Bone marrow (tissue), 2 donors: ENCODE results near the gene KCNJ10.

Source experiments
- DNase-seq, 2 donors: peaks; one replicate each; lab custom pipeline; 2025; lab: John Stamatoyannopoulos, UW

KCNJ10 gene

GRCh38 chr1:159962176-159962575 lies 107.8 kb downstream of the KCNJ10 start:
- no peak for DNase-seq

- no peak for DNase-seq
These were observed 108.3 kb downstream of the KCNJ10 start for GRCh38 chr1:159961636-159962035.

- DNase-seq, result no peak
These were observed 109.1 kb downstream of the KCNJ10 start for GRCh38 chr1:159960721-159961381.

- no peak for DNase-seq
These were observed 110.5 kb downstream of the KCNJ10 start for GRCh38 chr1:159959451-159959850.

GRCh38 chr1:159958719-159959380 lies 111.1 kb downstream of the KCNJ10 start:
- no peak for DNase-seq

GRCh38 chr1:159957824-159958268 lies 112.1 kb downstream of the KCNJ10 start:
- DNase-seq, result no peak

- no peak for DNase-seq
These were observed 114.5 kb downstream of the KCNJ10 start for GRCh38 chr1:159955456-159955855.

GRCh38 chr1:159953536-159954515 lies 116.1 kb downstream of the KCNJ10 start, which contains the start of gene SLAMF9:
SLAMF9 (minus strand) TSS chr1:159954237; CDS start chr1:159954137, 100 bp downstream.
- DNase-seq, result no peak

GRCh38 chr1:159952932-159953331 lies 117.0 kb downstream of the KCNJ10 start:
- DNase-seq, result no peak

GRCh38 chr1:159951551-159951950 lies 118.4 kb downstream of the KCNJ10 start:
- DNase-seq, result no peak

GRCh38 chr1:159951016-159951415 lies 118.9 kb downstream of the KCNJ10 start:
- DNase-seq, result no peak

GRCh38 chr1:159949981-159950381 lies 120.0 kb downstream of the KCNJ10 start:
- no peak for DNase-seq

GRCh38 chr1:159949123-159949522 lies 120.8 kb downstream of the KCNJ10 start:
- DNase-seq, result no peak
